ENCODE data around the gene EGFLAM. TPM values are rescaled to one million over a fixed set of nuclear protein-coding genes. Genes with fewer than 3 reads are reported as not detected.

EGFLAM gene
- total RNA-seq, 4 donors from 2014 or later: 3.5 to 6.7 (median 6.3) TPM

DNA sequence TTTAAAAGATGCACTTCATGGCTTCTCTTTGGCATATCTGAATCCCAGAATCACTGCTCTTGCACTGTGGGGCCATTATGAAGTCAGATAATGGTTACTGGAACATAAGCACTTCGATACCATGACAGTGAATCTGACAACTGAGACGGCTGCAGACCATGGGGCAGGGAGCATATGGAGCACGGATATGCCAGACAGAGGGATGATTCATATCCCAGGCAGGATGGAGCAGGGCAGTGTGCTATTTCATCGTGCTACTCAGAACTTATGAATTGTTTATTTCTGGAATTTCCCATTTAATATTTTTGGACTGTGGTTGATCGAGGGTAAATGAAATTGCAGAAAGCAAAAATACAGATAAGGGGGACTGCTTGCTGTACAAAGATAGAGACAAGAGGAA, 145.0 kb downstream of the EGFLAM start:
- Histone ChIP-seq H3K9me3 (no peaks in the 10 kb centered on the region), H3K4me3 (replicated peaks in 1 of 3) (no peak overlapping the region), H3K27me3 (no peaks in the 10 kb centered on the region), H3K36me3 (no peaks in the 10 kb centered on the region), H3K27ac (no peak overlapping the region), H3K4me1 (no peaks in the 10 kb centered on the region)
- no peak for DNase-seq
- WGBS, 2 donors: 72 to 75% methylated on average over 5 of the region's 5 CpGs
- intact Hi-C loops (cut with DNase I): no loop called here
- no peak for TF ChIP-seq POLR2A (IDR thresholded peaks at IDR 0.05)
- TF ChIP-seq, protein P1, sequence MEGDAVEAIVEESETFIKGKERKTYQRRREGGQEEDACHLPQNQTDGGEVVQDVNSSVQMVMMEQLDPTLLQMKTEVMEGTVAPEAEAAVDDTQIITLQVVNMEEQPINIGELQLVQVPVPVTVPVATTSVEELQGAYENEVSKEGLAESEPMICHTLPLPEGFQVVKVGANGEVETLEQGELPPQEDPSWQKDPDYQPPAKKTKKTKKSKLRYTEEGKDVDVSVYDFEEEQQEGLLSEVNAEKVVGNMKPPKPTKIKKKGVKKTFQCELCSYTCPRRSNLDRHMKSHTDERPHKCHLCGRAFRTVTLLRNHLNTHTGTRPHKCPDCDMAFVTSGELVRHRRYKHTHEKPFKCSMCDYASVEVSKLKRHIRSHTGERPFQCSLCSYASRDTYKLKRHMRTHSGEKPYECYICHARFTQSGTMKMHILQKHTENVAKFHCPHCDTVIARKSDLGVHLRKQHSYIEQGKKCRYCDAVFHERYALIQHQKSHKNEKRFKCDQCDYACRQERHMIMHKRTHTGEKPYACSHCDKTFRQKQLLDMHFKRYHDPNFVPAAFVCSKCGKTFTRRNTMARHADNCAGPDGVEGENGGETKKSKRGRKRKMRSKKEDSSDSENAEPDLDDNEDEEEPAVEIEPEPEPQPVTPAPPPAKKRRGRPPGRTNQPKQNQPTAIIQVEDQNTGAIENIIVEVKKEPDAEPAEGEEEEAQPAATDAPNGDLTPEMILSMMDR (IDR thresholded peaks at IDR 0.05): no peak

DNA sequence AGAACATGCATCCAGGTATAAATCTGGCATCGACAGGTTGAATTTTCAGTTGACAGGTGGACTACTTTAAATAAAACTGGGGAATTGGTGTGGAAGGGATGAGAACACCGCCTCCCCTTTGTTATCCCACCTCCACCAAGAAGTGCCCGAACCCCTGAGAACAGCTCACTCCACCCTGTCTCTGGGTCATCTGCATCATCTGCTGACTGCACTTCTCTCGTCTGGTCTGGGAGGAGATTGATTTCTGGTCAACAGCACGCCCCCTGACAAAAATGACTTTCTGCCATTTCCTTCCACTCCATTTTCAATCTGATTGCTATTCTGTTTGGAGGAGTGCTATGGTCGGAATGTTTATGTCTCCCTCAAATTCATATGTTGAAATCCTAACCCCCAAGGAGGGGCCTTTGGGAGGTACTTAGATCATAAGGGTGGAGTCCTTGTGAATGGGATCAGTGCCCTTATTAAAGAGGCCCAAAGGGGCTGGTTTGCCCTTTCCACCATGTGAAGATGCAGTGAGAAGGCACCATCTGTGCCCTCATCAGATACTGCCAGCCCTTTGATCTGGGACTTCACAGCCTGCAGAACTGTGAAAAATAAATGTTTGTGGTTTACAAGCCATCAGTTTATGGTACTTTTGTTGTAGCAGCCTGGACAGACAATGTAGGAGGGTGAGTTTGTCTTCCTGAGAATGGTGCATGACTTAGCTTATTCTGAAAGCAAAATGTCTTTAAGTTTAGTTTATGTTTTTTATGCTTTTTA, 145.7 kb downstream of the EGFLAM start:
- H3K36me3 ChIP-seq: no peaks in the 10 kb centered on the region
- intact Hi-C loops (cut with DNase I): no loop called here
- DNase-seq: no peak
- no peaks in the 10 kb centered on the region for H3K9me3 ChIP-seq
- no peak overlapping the region for H3K27ac ChIP-seq
- H3K27me3 ChIP-seq: no peaks in the 10 kb centered on the region
- WGBS, 2 donors: 78 to 89% methylated on average over 6 of the region's 6 CpGs
- TF ChIP-seq POLR2A (IDR thresholded peaks at IDR 0.05): no peak
- TF ChIP-seq, protein P1 (IDR thresholded peaks at IDR 0.05): no peak
- no peak overlapping the region for H3K4me3 ChIP-seq (replicated peaks in 1 of 3)
- no peaks in the 10 kb centered on the region for H3K4me1 ChIP-seq

DNA sequence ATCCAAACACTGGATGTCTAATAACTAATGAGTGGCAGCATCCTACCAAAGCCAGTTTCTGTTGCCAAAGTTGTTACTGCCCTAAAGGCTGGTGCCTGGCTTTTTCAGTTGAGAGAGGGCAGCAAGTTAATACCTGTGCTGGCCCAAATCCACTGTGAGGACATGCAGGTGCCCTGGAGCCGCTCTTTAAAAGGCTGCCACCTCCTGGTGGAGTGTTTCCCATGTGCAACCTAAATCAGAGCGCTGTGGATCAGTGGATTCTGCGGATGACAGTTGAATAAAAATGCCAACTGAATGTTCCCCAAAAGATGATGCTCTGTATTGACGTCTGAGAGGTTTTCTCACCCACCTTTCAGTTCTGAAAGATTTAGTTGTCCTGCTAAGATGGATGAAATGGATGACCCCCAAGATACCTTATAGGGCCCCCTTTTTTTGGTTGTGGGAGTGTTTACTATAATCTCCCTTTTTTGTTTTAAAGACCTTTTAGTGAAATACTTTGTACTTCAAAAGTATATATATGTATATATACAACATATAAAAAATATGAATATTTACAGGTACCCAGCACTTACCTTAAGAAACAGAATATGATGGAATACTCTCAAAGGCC, 146.4 kb downstream of the EGFLAM start:
- no peaks in the 10 kb centered on the region for H3K9me3 ChIP-seq
- intact Hi-C loops (cut with DNase I): no loop called here
- H3K27me3 ChIP-seq: no peaks in the 10 kb centered on the region
- TF ChIP-seq POLR2A (IDR thresholded peaks at IDR 0.05): no peak
- TF ChIP-seq, protein P1 (IDR thresholded peaks at IDR 0.05): peak in 1 of 6 experiments; percentile 25
- H3K4me3 ChIP-seq (replicated peaks in 1 of 3): no peak overlapping the region
- no peak overlapping the region for H3K27ac ChIP-seq
- no peaks in the 10 kb centered on the region for H3K4me1 ChIP-seq
- DNase-seq: peak; percentile 4 to 12
- H3K36me3 ChIP-seq: no peaks in the 10 kb centered on the region
- 41 to 58% methylated on average over 4 of the region's 4 CpGs for WGBS, 2 donors

DNA sequence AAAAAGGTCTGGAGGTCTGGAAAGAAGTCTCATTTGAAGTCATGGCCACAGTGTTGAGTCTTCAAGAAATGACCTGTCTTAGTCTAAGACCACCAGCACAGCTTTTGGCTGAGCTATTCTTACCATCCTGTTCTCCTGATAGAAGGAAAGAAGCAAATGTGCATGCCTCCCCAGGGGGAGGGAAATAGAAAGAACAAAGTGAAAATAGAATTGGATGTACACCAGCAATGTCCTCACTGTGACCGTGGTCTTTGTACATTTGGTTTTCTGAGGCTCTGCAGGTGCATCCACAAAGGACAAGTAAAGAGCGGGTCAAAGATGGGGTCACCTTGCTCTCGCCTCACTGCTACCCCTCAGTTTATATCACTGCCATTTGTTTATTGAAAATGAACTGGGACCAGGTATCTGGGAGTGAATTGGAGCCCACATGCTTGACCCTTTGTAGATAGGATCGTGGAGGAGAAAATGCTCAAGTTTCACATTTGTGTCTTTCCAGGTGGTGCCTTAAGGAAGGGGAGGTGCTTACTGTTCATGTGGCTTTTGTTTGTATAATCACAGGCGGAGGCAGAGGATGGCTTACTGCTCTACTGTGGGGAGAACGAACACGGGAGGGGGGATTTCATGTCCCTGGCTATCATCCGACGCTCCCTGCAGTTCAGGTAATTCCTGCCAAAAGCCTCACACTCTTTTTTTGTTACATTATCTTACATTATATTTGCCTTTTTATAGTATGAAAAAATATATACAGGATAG, 150.3 kb downstream of the EGFLAM start:
- intact Hi-C loops (cut with DNase I): no loop called here
- Histone ChIP-seq H3K36me3 (no peaks in the 10 kb centered on the region), H3K9me3 (no peaks in the 10 kb centered on the region), H3K27me3 (no peaks in the 10 kb centered on the region), H3K4me1 (no peaks in the 10 kb centered on the region), H3K27ac (no peak overlapping the region), H3K4me3 (replicated peaks in 1 of 3) (no peak overlapping the region)
- DNase-seq: no peak
- TF ChIP-seq, protein P1 (IDR thresholded peaks at IDR 0.05): no peak
- TF ChIP-seq POLR2A (IDR thresholded peaks at IDR 0.05): no peak
- 71% methylated on average over 9 of the region's 9 CpGs for WGBS, 2 donors
